Mononuclear cell (primary cell): ENCODE results near the gene TMEM212. TPM values are rescaled to one million over a fixed set of nuclear protein-coding genes. Genes with fewer than 3 reads are reported as not detected.

Experiments used
- H3K27me3 ChIP-seq: 2 replicates; pipeline ENCODE4 v1.6.0; 2011; ENCODE audit warnings: low read length, control low read depth; ENCODE audit not compliant: insufficient read depth
- H3K4me1 ChIP-seq: 2 replicates; pipeline ENCODE4 v1.5.1; 2011; ENCODE audit warnings: mild to moderate bottlenecking, low read length, control low read depth; ENCODE audit not compliant: insufficient read depth
- H3K4me3 ChIP-seq: 2 replicates; pipeline ENCODE4 v1.5.1; 2011; ENCODE audit warnings: mild to moderate bottlenecking, low read length, moderate library complexity
- H3K9me3 ChIP-seq: 2 replicates; pipeline ENCODE4 v1.5.1; 2011; ENCODE audit warnings: low read depth, mild to moderate bottlenecking, control low read depth, low read length
- total RNA-seq: library from RNA; depleted of rRNA; stranded (reverse); fragments of >200 nt; gene quantifications from one replicate; pipeline ENCODE4 v1.2.3, GENCODE V29; 2012

Gene TMEM212
- total RNA-seq, 1 donor, result not detected

GRCh38 chr3:171876680-171877147 is 33.6 kb downstream of the TMEM212 start:
- Histone ChIP-seq H3K4me3 (no peak overlapping the region), H3K9me3 (no peaks in the 10 kb centered on the region), H3K4me1 (no peaks in the 10 kb centered on the region), H3K27me3 (no peaks in the 10 kb centered on the region)

GRCh38 chr3:171878461-171879225 is 35.5 kb downstream of the TMEM212 start:
- no peaks in the 10 kb centered on the region for H3K27me3 ChIP-seq
- H3K4me1 ChIP-seq, result no peaks in the 10 kb centered on the region
- H3K9me3 ChIP-seq, result no peaks in the 10 kb centered on the region
- no peak overlapping the region for H3K4me3 ChIP-seq

DNA sequence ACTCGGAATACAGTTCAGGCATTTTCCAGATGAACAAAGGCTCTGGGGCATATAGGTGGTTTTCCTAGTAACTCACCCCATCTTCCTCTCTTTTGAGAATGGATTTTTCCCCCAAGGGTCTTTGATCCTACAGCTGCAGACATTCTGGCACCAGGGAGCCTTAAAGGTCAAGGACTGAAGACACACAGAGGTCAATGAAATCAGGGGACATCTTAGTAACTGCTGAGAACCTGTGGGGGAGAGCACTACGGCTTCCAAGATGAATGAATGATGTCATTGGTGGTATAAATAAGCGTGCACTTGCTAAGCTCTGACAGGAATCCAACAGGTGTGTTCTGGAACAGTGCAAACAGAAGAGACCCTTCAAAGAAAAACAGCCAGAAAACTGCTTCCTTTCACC is 36.3 kb downstream of the TMEM212 start:
- H3K4me1 ChIP-seq, result peaks cover 3% of the 10 kb centered on the region
- no peaks in the 10 kb centered on the region for H3K27me3 ChIP-seq
- no peaks in the 10 kb centered on the region for H3K9me3 ChIP-seq
- H3K4me3 ChIP-seq, result no peak overlapping the region

GRCh38 chr3:171880101-171880870 is 37.1 kb downstream of the TMEM212 start:
- H3K4me1 ChIP-seq, result peaks cover 5% of the 10 kb centered on the region
- no peak overlapping the region for H3K4me3 ChIP-seq
- H3K9me3 ChIP-seq, result no peaks in the 10 kb centered on the region
- H3K27me3 ChIP-seq, result no peaks in the 10 kb centered on the region

- Histone ChIP-seq H3K9me3 (no peaks in the 10 kb centered on the region), H3K4me1 (peaks cover 5% of the 10 kb centered on the region), H3K27me3 (no peaks in the 10 kb centered on the region), H3K4me3 (no peak overlapping the region)
Measured at GRCh38 chr3:171881251-171881650, 38.1 kb downstream of the TMEM212 start.

GRCh38 chr3:171883257-171883892 is 40.2 kb downstream of the TMEM212 start:
- no peak overlapping the region for H3K4me3 ChIP-seq
- H3K4me1 ChIP-seq, result peaks cover 5% of the 10 kb centered on the region
- no peaks in the 10 kb centered on the region for H3K9me3 ChIP-seq
- H3K27me3 ChIP-seq, result no peaks in the 10 kb centered on the region

GRCh38 chr3:171883893-171884279 is 40.7 kb downstream of the TMEM212 start:
- no peaks in the 10 kb centered on the region for H3K9me3 ChIP-seq
- no peaks in the 10 kb centered on the region for H3K27me3 ChIP-seq
- no peak overlapping the region for H3K4me3 ChIP-seq
- H3K4me1 ChIP-seq, result peaks cover 5% of the 10 kb centered on the region

DNA sequence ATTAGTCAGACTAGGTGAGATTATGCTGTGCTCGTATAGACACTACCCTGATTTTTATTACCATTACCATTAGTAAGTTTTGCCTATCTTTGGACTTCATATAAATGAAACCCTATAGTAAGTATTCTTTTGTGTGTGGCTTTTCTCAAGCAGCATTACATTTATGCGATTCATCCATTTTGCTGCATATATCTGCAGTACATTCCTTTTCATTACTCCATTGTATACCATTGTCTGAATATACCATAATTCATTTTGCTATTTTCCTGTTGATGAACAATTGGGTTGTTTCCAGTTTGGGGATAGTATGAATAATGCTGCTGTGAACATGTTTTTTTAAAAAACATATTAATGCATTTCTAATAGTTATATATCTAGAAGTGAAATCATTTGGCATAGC is 45.3 kb downstream of the TMEM212 start:
- no peak overlapping the region for H3K4me3 ChIP-seq
- H3K9me3 ChIP-seq, result no peaks in the 10 kb centered on the region
- peaks cover 5% of the 10 kb centered on the region for H3K4me1 ChIP-seq
- no peaks in the 10 kb centered on the region for H3K27me3 ChIP-seq

DNA sequence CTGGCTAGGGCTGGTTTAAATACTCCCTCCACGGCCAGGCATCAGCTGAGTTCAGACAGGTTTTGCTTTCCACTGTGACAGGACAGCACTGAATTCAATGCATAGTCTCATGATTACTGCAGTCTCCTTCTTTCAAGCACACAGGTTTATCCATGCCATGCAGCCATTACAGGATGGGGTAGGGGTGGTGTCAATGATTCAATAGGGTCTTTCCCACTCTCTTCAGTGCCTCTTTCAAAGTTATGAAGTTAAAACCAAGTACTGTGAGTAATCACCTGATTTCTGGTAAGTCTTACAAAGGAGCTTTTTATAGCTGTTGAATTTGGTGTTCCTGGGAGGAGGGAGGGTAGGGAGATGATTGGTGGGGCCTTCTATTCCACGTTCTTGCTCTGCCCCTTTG is 47.2 kb downstream of the TMEM212 start:
- Histone ChIP-seq H3K4me3 (no peak overlapping the region), H3K4me1 (no peaks in the 10 kb centered on the region), H3K27me3 (no peaks in the 10 kb centered on the region), H3K9me3 (no peaks in the 10 kb centered on the region)

DNA sequence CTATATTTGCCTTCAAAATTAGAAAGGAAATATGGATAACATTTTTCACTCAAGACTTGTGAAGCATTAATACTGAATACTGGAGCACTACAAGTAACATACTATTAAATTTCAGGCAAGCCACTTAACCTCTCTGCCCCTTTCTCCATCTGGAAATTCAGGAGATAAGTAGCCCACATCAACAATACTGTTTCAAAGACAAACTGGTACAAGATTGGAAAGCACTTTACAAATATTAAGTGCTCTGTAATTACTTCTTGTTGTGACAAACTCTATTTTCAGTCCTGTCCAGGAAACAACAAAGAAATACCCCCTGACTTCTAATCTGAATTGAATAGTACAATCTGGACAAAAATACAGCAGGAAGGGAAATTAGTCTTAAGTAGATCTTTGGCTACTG is 49.3 kb downstream of the TMEM212 start:
- Histone ChIP-seq H3K4me1 (no peaks in the 10 kb centered on the region), H3K4me3 (no peak overlapping the region), H3K9me3 (no peaks in the 10 kb centered on the region), H3K27me3 (no peaks in the 10 kb centered on the region)

DNA sequence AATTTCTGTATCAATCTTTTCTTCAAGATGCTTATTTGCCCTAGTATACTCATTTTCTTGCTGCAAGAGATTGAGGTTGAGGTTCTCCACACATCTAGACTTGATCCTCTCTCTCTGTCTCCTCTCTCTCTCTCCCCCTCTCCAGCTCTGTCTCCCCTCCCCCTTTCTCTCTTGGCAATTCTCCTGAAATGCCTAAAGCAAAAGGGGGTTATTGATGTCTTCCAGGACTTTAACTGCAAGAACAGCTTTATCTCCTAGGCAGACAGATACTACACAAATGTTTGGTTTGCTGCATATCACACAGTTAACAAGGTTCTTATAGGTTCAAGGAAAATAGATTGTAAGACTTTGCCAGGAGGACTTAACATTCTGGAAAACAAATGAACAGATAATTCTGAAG is 52.1 kb downstream of the TMEM212 start:
- Histone ChIP-seq H3K27me3 (no peaks in the 10 kb centered on the region), H3K4me1 (no peaks in the 10 kb centered on the region), H3K9me3 (no peaks in the 10 kb centered on the region), H3K4me3 (no peak overlapping the region)

GRCh38 chr3:171895900-171896299 is 52.8 kb downstream of the TMEM212 start:
- Histone ChIP-seq H3K9me3 (no peaks in the 10 kb centered on the region), H3K27me3 (no peaks in the 10 kb centered on the region), H3K4me3 (no peak overlapping the region), H3K4me1 (no peaks in the 10 kb centered on the region)

GRCh38 chr3:171896316-171896715 is 53.2 kb downstream of the TMEM212 start:
- no peak overlapping the region for H3K4me3 ChIP-seq
- no peaks in the 10 kb centered on the region for H3K27me3 ChIP-seq
- no peaks in the 10 kb centered on the region for H3K4me1 ChIP-seq
- H3K9me3 ChIP-seq, result no peaks in the 10 kb centered on the region

- H3K4me1 ChIP-seq, result no peaks in the 10 kb centered on the region
- no peaks in the 10 kb centered on the region for H3K9me3 ChIP-seq
- H3K27me3 ChIP-seq, result no peaks in the 10 kb centered on the region
- H3K4me3 ChIP-seq, result no peak overlapping the region
Measured at GRCh38 chr3:171898192-171898591, 55.0 kb downstream of the TMEM212 start.

- Histone ChIP-seq H3K9me3 (no peaks in the 10 kb centered on the region), H3K27me3 (no peaks in the 10 kb centered on the region), H3K4me3 (no peak overlapping the region), H3K4me1 (no peaks in the 10 kb centered on the region)
Measured at GRCh38 chr3:171900446-171900845, 57.3 kb downstream of the TMEM212 start.
